SU-DHL-6 (cell line): ENCODE data around the gene FBXL4.

ENCODE experiments used
- H2AFZ ChIP-seq: fragments of 200-600 bp; sonication (generic); 2 replicates; pipeline ENCODE4 v1.6.1; 2014; ENCODE audit warnings: low read depth, mild to moderate bottlenecking, moderate library complexity, mixed read lengths, antibody characterized with exemption, low read length; ENCODE audit not compliant: severe bottlenecking
- H3F3A ChIP-seq: fragments of 200-600 bp; shearing (Covaris generic); 2 replicates; pipeline ENCODE4 v1.6.0; 2016; ENCODE audit warnings: antibody characterized with exemption, mild to moderate bottlenecking; ENCODE audit not compliant: insufficient read depth
- H3K27ac ChIP-seq: fragments of 200-600 bp; sonication (generic); 2 replicates; pipeline ENCODE4 v1.5.1; 2016; ENCODE audit warnings: low read depth, mild to moderate bottlenecking, low read length, moderate library complexity, mixed read lengths
- H3K27me3 ChIP-seq: fragments of 200-600 bp; sonication (generic), shearing (Covaris generic); 2 replicates; pipeline ENCODE4 v1.6.0; 2014; ENCODE audit warnings: mild to moderate bottlenecking, low read length
- H3K36me3 ChIP-seq: fragments of 200-600 bp; sonication (generic); 2 replicates; pipeline ENCODE4 v1.6.1; 2014; ENCODE audit warnings: mild to moderate bottlenecking, low read length, mixed read lengths
- H3K4me2 ChIP-seq: fragments of 300-600, 200-600 bp; shearing (Covaris generic), sonication (generic); 2 replicates; pipeline ENCODE4 v1.6.0; 2014; ENCODE audit warnings: low read length, low read depth, mild to moderate bottlenecking; ENCODE audit not compliant: poor library complexity, severe bottlenecking
- H3K4me3 ChIP-seq: fragments of 200-600 bp; sonication (generic); 2 replicates; pipeline ENCODE4 v1.5.1; 2014; ENCODE audit warnings: antibody characterized with exemption, low read length, mild to moderate bottlenecking, mixed read lengths; ENCODE audit not compliant: insufficient read depth, poor library complexity, severe bottlenecking
- H3K79me2 ChIP-seq: fragments of 200-600 bp; sonication (generic); 2 replicates; pipeline ENCODE4 v1.6.1; 2014; ENCODE audit warnings: mild to moderate bottlenecking, low read length, moderate library complexity; ENCODE audit not compliant: insufficient read depth
- H3K9ac ChIP-seq: fragments of 200-600 bp; sonication (generic); 2 replicates; pipeline ENCODE4 v1.7.0; 2014; ENCODE audit warnings: mild to moderate bottlenecking, low read length
- H3K9me2 ChIP-seq: fragments of 200-600 bp; sonication (generic); replicated peaks from 2 replicates; pipeline ENCODE4 v1.6.1; 2014; ENCODE audit warnings: low read length; ENCODE audit not compliant: insufficient read depth
- H3K9me3 ChIP-seq: fragments of 200-600 bp; sonication (generic); 2 replicates; pipeline ENCODE4 v1.6.1; 2014; ENCODE audit warnings: low read length, mixed read lengths; ENCODE audit not compliant: insufficient read depth
- H4K20me1 ChIP-seq: fragments of 200-600 bp; sonication (generic); 2 replicates; pipeline ENCODE4 v1.6.1; 2014; ENCODE audit warnings: low read depth, mild to moderate bottlenecking, antibody characterized with exemption, low read length, moderate library complexity, mixed read lengths
- CTCF ChIP-seq: fragments of 200-600 bp; sonication (generic); IDR thresholded peaks from one replicate; pipeline ENCODE4 v1.5.1; 2017; ENCODE audit warnings: antibody characterized with exemption, mild to moderate bottlenecking, low read length, moderate library complexity; ENCODE audit not compliant: insufficient read depth, poor library complexity, severe bottlenecking
- EZH2phosphoT487 ChIP-seq: fragments of 200-600 bp; sonication (generic), shearing (Covaris generic); conservative IDR thresholded peaks from 2 replicates; pipeline ENCODE4 v1.6.1; 2018; ENCODE audit warnings: mild to moderate bottlenecking, antibody characterized with exemption, low read length, moderate library complexity, mixed read lengths

The FBXL4 gene

DNA sequence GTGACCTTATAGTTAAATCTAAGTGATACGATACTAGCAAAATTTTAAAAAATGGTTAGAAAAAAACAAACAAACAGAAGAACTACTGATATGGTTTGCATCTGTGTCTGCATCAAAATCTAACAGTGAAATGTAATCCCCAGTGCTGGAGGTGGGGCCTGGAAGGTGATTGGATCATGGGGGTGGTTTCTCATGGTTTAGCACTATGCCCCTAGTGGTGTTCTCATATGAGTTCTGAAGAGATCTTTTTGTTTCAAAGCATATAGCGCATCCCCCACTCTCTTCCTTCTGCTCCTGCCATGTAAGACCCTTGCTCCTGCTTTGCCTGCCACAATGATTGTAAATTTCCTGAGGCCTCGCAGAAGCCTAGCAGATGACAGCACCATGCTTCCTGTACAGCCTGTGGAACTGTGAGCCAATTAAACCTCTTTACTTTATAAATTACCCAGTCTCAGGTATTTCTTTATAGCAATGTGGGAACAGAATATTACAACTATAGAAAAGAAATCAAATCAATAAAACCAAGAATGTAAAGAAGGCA lies 5.4 kb downstream of the FBXL4 start:
- no peak for TF ChIP-seq CTCF
- TF ChIP-seq EZH2phosphoT487, result no peak
- H3F3A ChIP-seq, result peaks cover 27% of the 10 kb centered on the region
- H3K79me2 ChIP-seq, result peaks cover 89% of the 10 kb centered on the region
- no peaks in the 10 kb centered on the region for H3K27me3 ChIP-seq
- no peak overlapping the region for H3K4me3 ChIP-seq
- H3K36me3 ChIP-seq, result peaks cover 17% of the 10 kb centered on the region
- no peak overlapping the region for H2AFZ ChIP-seq
- no peaks in the 10 kb centered on the region for H3K9me2 ChIP-seq
- H3K4me2 ChIP-seq, result no peak overlapping the region
- H3K9ac ChIP-seq, result no peak overlapping the region
- no peaks in the 10 kb centered on the region for H4K20me1 ChIP-seq
- H3K27ac ChIP-seq, result no peak overlapping the region
- H3K9me3 ChIP-seq, result no peaks in the 10 kb centered on the region

DNA sequence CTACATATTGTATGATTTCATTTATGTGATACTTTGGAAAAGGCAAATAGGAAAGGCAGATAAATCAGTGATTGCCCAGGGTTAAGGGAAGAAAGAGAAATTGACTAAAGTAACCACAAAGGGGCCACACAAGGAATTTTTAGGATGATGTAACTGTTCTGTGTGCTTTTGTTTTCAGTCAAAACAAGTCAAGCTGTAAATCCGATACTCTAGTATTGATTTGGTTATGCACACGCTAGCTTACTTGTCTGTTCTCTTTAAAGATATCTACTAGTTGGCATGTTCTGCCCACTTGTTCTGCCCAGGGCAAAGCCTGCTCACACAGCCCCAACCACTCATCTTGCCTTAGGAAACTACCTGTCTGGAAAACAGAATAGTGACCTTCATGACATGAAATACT lies 6.4 kb downstream of the FBXL4 start:
- no peak overlapping the region for H3K27ac ChIP-seq
- no peak overlapping the region for H2AFZ ChIP-seq
- no peak overlapping the region for H3K4me3 ChIP-seq
- H4K20me1 ChIP-seq, result no peaks in the 10 kb centered on the region
- H3K9ac ChIP-seq, result no peak overlapping the region
- H3K79me2 ChIP-seq, result peaks cover 93% of the 10 kb centered on the region
- no peaks in the 10 kb centered on the region for H3K9me2 ChIP-seq
- TF ChIP-seq EZH2phosphoT487 (no peak), CTCF (no peak)
- peaks cover 17% of the 10 kb centered on the region for H3K36me3 ChIP-seq
- no peaks in the 10 kb centered on the region for H3K9me3 ChIP-seq
- H3K4me2 ChIP-seq, result no peak overlapping the region
- no peaks in the 10 kb centered on the region for H3K27me3 ChIP-seq
- H3F3A ChIP-seq, result peaks cover 19% of the 10 kb centered on the region

DNA sequence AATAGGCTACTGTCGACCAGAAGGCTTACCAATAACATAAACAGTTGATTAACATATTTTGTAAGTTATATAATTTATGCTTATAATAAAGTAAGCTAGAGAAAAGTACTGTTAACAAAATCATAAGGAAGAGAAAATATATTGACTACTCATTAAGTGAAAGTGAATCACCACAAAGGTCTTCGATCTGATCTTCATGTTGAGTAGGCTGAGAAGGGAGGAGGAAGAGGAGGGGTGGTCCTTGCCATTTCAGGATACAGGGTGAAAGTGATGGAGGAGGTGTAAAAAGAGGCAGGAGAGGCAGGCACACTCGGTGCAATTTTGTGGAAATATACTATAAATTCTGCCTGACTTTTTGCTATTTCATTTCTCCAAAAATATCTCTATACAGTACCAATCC lies 10.4 kb downstream of the FBXL4 start:
- H3K27me3 ChIP-seq, result no peaks in the 10 kb centered on the region

More for the DNA sequence above, 10.4 kb downstream of the FBXL4 start:
- Histone ChIP-seq H3K9me3 (no peaks in the 10 kb centered on the region), H3F3A (no peaks in the 10 kb centered on the region; the same call in 1 of the 2 replicates), H3K27ac (no peak overlapping the region), H3K9me2 (no peaks in the 10 kb centered on the region), H2AFZ (no peak overlapping the region), H3K36me3 (peaks cover 12% of the 10 kb centered on the region; the same call in 1 of the 2 replicates), H3K79me2 (peaks cover 84% of the 10 kb centered on the region), H4K20me1 (no peaks in the 10 kb centered on the region), H3K9ac (no peak overlapping the region), H3K4me2 (no peak overlapping the region), H3K4me3 (no peak overlapping the region)
- no peak for TF ChIP-seq CTCF
- no peak for TF ChIP-seq EZH2phosphoT487
